Neural cell (in vitro differentiated cells): ENCODE measurements around the gene COL4A1. TPM values are rescaled to one million over a fixed set of nuclear protein-coding genes. Genes with fewer than 3 reads are reported as not detected.

ENCODE experiments used
- H2AFZ ChIP-seq: fragments of 200-600, 300-800 bp; sonication (generic), shearing (Covaris generic); 2 replicates; pipeline ENCODE4 v1.6.0; 2014; ENCODE audit warnings: low read depth, mild to moderate bottlenecking, antibody characterized with exemption, low read length, moderate library complexity
- H3F3A ChIP-seq: fragments of 200-600 bp; shearing (Covaris generic); 2 replicates; pipeline ENCODE4 v1.6.1; 2016; ENCODE audit warnings: mild to moderate bottlenecking, moderate library complexity, mixed read lengths, antibody characterized with exemption, low read length; ENCODE audit not compliant: insufficient read depth, poor library complexity, severe bottlenecking
- H3K27ac ChIP-seq: fragments of 200-600, 300-800 bp; sonication (generic), shearing (Covaris generic); 2 replicates; pipeline ENCODE4 v1.5.1; 2014; ENCODE audit warnings: mild to moderate bottlenecking, low read length, moderate library complexity
- H3K27me3 ChIP-seq: fragments of 300-800, 200-600 bp; sonication (generic), shearing (Covaris generic); 2 replicates; pipeline ENCODE4 v1.6.0; 2014; ENCODE audit warnings: mild to moderate bottlenecking, low read depth, low read length, moderate library complexity; ENCODE audit not compliant: insufficient read depth
- H3K36me3 ChIP-seq: fragments of 300-800, 200-600 bp; sonication (generic), shearing (Covaris generic); 2 replicates; pipeline ENCODE4 v1.5.1; 2014; ENCODE audit warnings: mild to moderate bottlenecking, antibody characterized with exemption, low read length, moderate library complexity; ENCODE audit not compliant: insufficient read depth
- H3K4me2 ChIP-seq: fragments of 300-800, 200-600 bp; sonication (generic), shearing (Covaris generic); 2 replicates; pipeline ENCODE4 v1.6.0; 2014; ENCODE audit warnings: mild to moderate bottlenecking, low read length
- H3K4me3 ChIP-seq: fragments of 300-800, 200-600 bp; sonication (generic), shearing (Covaris generic); 2 replicates; pipeline ENCODE4 v1.5.1; 2014; ENCODE audit warnings: mild to moderate bottlenecking, low read length, moderate library complexity
- H3K79me2 ChIP-seq: fragments of 200-600 bp; shearing (Covaris generic); replicated peaks from 2 replicates; pipeline ENCODE4 v1.6.0; 2014; ENCODE audit warnings: mild to moderate bottlenecking, low read length, moderate library complexity; ENCODE audit not compliant: insufficient read depth
- H3K9ac ChIP-seq: fragments of 300-800, 200-600 bp; sonication (generic), shearing (Covaris generic); 2 replicates; pipeline ENCODE4 v1.6.1; 2016; ENCODE audit warnings: mild to moderate bottlenecking, low read length, mixed read lengths
- H3K9me2 ChIP-seq: fragments of 200-600 bp; shearing (Covaris generic); 2 replicates; pipeline ENCODE4 v1.6.1; 2016; ENCODE audit warnings: mild to moderate bottlenecking, low read length, mixed read lengths; ENCODE audit not compliant: insufficient read depth
- H3K9me3 ChIP-seq: fragments of 200-600, 300-800 bp; sonication (generic), shearing (Covaris generic); 2 replicates; pipeline ENCODE4 v1.6.1; 2016; ENCODE audit warnings: mild to moderate bottlenecking, mixed run types, low read length, moderate library complexity, mixed read lengths
- H4K20me1 ChIP-seq: fragments of 200-600 bp; shearing (Covaris generic); 2 replicates; pipeline ENCODE4 v1.6.1; 2016; ENCODE audit warnings: mild to moderate bottlenecking, mixed run types; ENCODE audit not compliant: insufficient read depth
- EP300 ChIP-seq: fragments of 450-650 bp; conservative IDR thresholded peaks from 2 replicates; pipeline ENCODE4 v1.6.1; 2014; ENCODE audit warnings: antibody characterized with exemption, mild to moderate bottlenecking, moderate library complexity; ENCODE audit not compliant: poor library complexity, severe bottlenecking
- EZH2 ChIP-seq: fragments of 200-600, 300-800 bp; shearing (Covaris generic), sonication (generic); IDR thresholded peaks from 2 replicates; pipeline ENCODE4 v1.6.1; 2014; ENCODE audit warnings: antibody characterized with exemption, low read length, borderline replicate concordance, mild to moderate bottlenecking; ENCODE audit not compliant: insufficient read depth, poor library complexity, severe bottlenecking
- MXI1 ChIP-seq: fragments of 450-650 bp; conservative IDR thresholded peaks from 2 replicates; pipeline ENCODE4 v1.6.1; 2014; ENCODE audit warnings: antibody characterized with exemption, mild to moderate bottlenecking; ENCODE audit not compliant: poor library complexity, severe bottlenecking
- POLR2AphosphoS5 ChIP-seq: IDR thresholded peaks from 2 replicates; pipeline ENCODE4 v1.6.1; 2012
- RAD21 ChIP-seq: fragments of 450-650 bp; conservative IDR thresholded peaks from 2 replicates; pipeline ENCODE4 v1.6.1; 2014; ENCODE audit warnings: antibody characterized with exemption, mild to moderate bottlenecking, moderate library complexity
- REST ChIP-seq: IDR thresholded peaks from 2 replicates; pipeline ENCODE4 v1.6.1; 2012; ENCODE audit warnings: borderline replicate concordance
- SMC3 ChIP-seq: fragments of 450-650 bp; conservative IDR thresholded peaks from 2 replicates; pipeline ENCODE4 v1.6.1; 2014; ENCODE audit warnings: antibody characterized with exemption, mild to moderate bottlenecking, moderate library complexity; ENCODE audit not compliant: poor library complexity
- TAF1 ChIP-seq: IDR thresholded peaks from 2 replicates; pipeline ENCODE4 v1.6.1; 2012; ENCODE audit warnings: low read depth
- polyA plus RNA-seq: library from polyadenylated mRNA; depleted of rRNA; stranded (reverse); fragments of >200 nt; gene quantifications from 2 replicates; pipeline ENCODE4 v1.2.3, GENCODE V29; 2014
- TF ChIP-seq, protein P1 (sequence below): fragments of 450-650 bp; IDR thresholded peaks from 2 replicates; pipeline ENCODE4 v1.5.1; 2014; ENCODE audit warnings: antibody characterized with exemption, mild to moderate bottlenecking, moderate library complexity; ENCODE audit not compliant: poor library complexity, severe bottlenecking

The COL4A1 gene
- polyA plus RNA-seq, 1 donor from 2014 or later = 13.1 TPM

DNA sequence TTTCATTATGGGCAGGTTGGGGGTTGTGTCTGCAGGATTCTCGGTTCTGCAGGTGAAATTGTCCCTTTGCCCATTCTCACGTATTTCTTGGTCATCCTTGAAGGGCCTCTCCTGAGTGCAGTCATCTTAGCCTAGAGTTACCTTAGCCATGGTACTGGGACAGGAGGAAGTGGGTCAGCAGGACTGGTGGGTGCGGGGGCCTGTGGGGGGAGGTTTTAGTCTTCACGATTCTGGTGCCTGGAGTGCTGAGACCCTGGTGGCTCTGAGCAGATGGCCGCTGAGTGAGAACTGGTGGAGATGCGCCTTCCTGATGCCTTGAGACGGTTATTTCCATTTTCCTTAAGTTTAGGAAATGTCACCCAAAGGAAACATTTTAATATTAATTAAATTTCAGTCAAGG, 12.0 kb upstream of the COL4A1 start:
- Histone ChIP-seq H4K20me1 (no peaks in the 10 kb centered on the region), H3K9me3 (no peaks in the 10 kb centered on the region), H3K4me2 (no peak overlapping the region), H3K27me3 (no peaks in the 10 kb centered on the region), H3K27ac (no peak overlapping the region), H2AFZ (no peak overlapping the region), H3K79me2 (no peaks in the 10 kb centered on the region), H3K9me2 (no peaks in the 10 kb centered on the region), H3K4me3 (no peak overlapping the region), H3K9ac (no peak overlapping the region), H3F3A (no peaks in the 10 kb centered on the region), H3K36me3 (no peaks in the 10 kb centered on the region)
- TF ChIP-seq SMC3 (no peak), TAF1 (no peak), RAD21 (no peak), MXI1 (no peak), EP300 (no peak), POLR2AphosphoS5 (no peak), REST (no peak), EZH2 (no peak)
- TF ChIP-seq, protein P1, sequence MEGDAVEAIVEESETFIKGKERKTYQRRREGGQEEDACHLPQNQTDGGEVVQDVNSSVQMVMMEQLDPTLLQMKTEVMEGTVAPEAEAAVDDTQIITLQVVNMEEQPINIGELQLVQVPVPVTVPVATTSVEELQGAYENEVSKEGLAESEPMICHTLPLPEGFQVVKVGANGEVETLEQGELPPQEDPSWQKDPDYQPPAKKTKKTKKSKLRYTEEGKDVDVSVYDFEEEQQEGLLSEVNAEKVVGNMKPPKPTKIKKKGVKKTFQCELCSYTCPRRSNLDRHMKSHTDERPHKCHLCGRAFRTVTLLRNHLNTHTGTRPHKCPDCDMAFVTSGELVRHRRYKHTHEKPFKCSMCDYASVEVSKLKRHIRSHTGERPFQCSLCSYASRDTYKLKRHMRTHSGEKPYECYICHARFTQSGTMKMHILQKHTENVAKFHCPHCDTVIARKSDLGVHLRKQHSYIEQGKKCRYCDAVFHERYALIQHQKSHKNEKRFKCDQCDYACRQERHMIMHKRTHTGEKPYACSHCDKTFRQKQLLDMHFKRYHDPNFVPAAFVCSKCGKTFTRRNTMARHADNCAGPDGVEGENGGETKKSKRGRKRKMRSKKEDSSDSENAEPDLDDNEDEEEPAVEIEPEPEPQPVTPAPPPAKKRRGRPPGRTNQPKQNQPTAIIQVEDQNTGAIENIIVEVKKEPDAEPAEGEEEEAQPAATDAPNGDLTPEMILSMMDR = no peak

- Histone ChIP-seq H3K4me3 (no peak overlapping the region), H4K20me1 (no peaks in the 10 kb centered on the region), H3K9me2 (no peaks in the 10 kb centered on the region), H3K27ac (no peak overlapping the region), H3K79me2 (no peaks in the 10 kb centered on the region), H3K27me3 (no peaks in the 10 kb centered on the region), H2AFZ (no peak overlapping the region), H3K9ac (no peak overlapping the region), H3K9me3 (no peaks in the 10 kb centered on the region), H3K4me2 (no peak overlapping the region), H3F3A (no peaks in the 10 kb centered on the region), H3K36me3 (no peaks in the 10 kb centered on the region)
- TF ChIP-seq SMC3 = no peak
- TF ChIP-seq, protein P1 = no peak
- no peak for TF ChIP-seq RAD21
- no peak for TF ChIP-seq REST
- no peak for TF ChIP-seq TAF1
- no peak for TF ChIP-seq POLR2AphosphoS5
- TF ChIP-seq MXI1 = no peak
- no peak for TF ChIP-seq EZH2
- no peak for TF ChIP-seq EP300
These were observed 10.7 kb upstream of the COL4A1 start for GRCh38 chr13:110317496-110318195.
